MM.1S (cell line): Measurements from ENCODE around the gene ATF7.

ENCODE experiments used
- DNase-seq: peaks from one replicate; pipeline ENCODE4 v3.0.0-alpha.2; 2015
- H2AFZ ChIP-seq: fragments of 300-600 bp; sonication (generic); 2 replicates; pipeline ENCODE4 v1.6.0; 2016; ENCODE audit warnings: antibody characterized with exemption, low read length
- H3F3A ChIP-seq: fragments of 300-600 bp; sonication (generic); 2 replicates; pipeline ENCODE4 v1.6.1; 2016; ENCODE audit warnings: mild to moderate bottlenecking, antibody characterized with exemption, low read length, moderate library complexity, mixed read lengths; ENCODE audit not compliant: insufficient read depth
- H3K27ac ChIP-seq: fragments of 300-600 bp; sonication (generic); 2 replicates; pipeline ENCODE4 v1.5.1; 2016; ENCODE audit warnings: mild to moderate bottlenecking, low read length
- H3K27me3 ChIP-seq: fragments of 300-600 bp; sonication (generic); replicated peaks from 2 replicates; pipeline ENCODE4 v1.6.0; 2016; ENCODE audit warnings: low read length; ENCODE audit not compliant: insufficient read depth
- H3K36me3 ChIP-seq: fragments of 300-600 bp; sonication (generic); replicated peaks from 2 replicates; pipeline ENCODE4 v1.6.1; 2016; ENCODE audit warnings: mild to moderate bottlenecking, low read length, mixed read lengths; ENCODE audit not compliant: insufficient read depth
- H3K4me1 ChIP-seq: fragments of 300-600 bp; sonication (generic); 2 replicates; pipeline ENCODE4 v1.6.1; 2016; ENCODE audit warnings: low read length, mixed read lengths
- H3K4me2 ChIP-seq: fragments of 300-600 bp; sonication (generic); 2 replicates; pipeline ENCODE4 v1.6.0; 2016; ENCODE audit warnings: low read depth, low read length
- H3K4me3 ChIP-seq: fragments of 300-600 bp; sonication (generic); 2 replicates; pipeline ENCODE4 v1.5.1; 2016; ENCODE audit warnings: low read length, mixed read lengths
- H3K79me2 ChIP-seq: fragments of 300-600 bp; sonication (generic); 2 replicates; pipeline ENCODE4 v1.6.1; 2016; ENCODE audit warnings: mixed run types, low read length, mixed read lengths
- H3K9ac ChIP-seq: fragments of 300-600 bp; sonication (generic); 2 replicates; pipeline ENCODE4 v1.6.1; 2016; ENCODE audit warnings: low read length, mixed read lengths
- H3K9me2 ChIP-seq: fragments of 300-600 bp; sonication (generic); replicated peaks from 2 replicates; pipeline ENCODE4 v1.6.1; 2016; ENCODE audit warnings: mild to moderate bottlenecking, low read length, mixed read lengths; ENCODE audit not compliant: insufficient read depth
- H3K9me3 ChIP-seq: fragments of 300-600 bp; sonication (generic); replicated peaks from 2 replicates; pipeline ENCODE4 v1.6.1; 2016; ENCODE audit warnings: mild to moderate bottlenecking, low read length, mixed read lengths; ENCODE audit not compliant: insufficient read depth
- H4K20me1 ChIP-seq: fragments of 300-600 bp; sonication (generic); 2 replicates; pipeline ENCODE4 v1.6.1; 2016; ENCODE audit warnings: mild to moderate bottlenecking, low read length, moderate library complexity, mixed read lengths; ENCODE audit not compliant: insufficient read depth
- EZH2 ChIP-seq: fragments of 300-600 bp; sonication (generic); optimal IDR thresholded peaks from 2 replicates; pipeline ENCODE3; 2017; ENCODE audit warnings: low read depth, mild to moderate bottlenecking, antibody characterized with exemption, low read length, mixed read lengths
- EZH2phosphoT487 ChIP-seq: fragments of 300-600 bp; sonication (generic); IDR thresholded peaks from 2 replicates; pipeline ENCODE4 v1.6.1; 2018; ENCODE audit warnings: antibody characterized with exemption, low read length
- TF ChIP-seq, protein P1 (sequence below): fragments of 300-600 bp; sonication (generic); IDR thresholded peaks from 2 replicates; pipeline ENCODE4 v1.5.1; 2016; ENCODE audit warnings: antibody characterized with exemption, low read length, mixed read lengths

ATF7 gene

DNA sequence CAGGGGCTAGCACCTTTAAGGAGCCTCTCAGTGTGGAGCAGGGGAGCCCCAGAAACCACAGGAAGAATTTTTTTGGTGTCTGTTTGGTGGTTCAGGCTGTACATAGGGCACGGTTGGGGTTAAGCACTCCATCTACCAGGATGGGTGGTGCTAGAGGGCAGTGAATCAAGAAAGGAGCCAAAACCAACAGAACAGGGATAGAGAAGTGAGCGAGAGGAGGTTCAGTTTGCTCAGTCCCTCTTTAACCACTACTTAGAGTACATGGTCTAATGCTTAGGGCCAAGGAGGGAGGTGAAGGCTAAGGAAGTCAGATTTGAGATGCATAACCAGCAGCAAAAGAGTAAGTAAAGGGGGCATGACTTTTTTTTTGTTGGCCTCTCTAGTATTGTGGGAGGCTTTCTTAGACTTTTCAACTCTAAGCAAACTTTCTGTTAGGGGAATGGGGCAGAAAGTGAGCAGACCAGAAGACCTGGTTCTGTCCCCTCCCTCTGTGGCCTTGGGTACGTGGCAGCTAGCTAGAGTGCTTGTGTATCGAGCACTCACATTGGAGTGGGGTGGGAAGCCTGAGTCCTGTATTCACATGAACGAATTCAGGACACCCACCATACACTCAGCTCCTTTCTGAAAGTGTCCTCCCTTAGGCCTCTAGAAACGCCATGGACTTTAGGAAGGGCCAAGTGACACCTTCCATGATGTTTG, 112.3 kb downstream of the ATF7 start:
- H3K79me2 ChIP-seq: no peaks in the 10 kb centered on the region
- H4K20me1 ChIP-seq: no peaks in the 10 kb centered on the region
- no peak overlapping the region for H3K27ac ChIP-seq
- H3K27me3 ChIP-seq: no peaks in the 10 kb centered on the region
- H3F3A ChIP-seq: no peaks in the 10 kb centered on the region
- no peak overlapping the region for H3K4me2 ChIP-seq
- peaks cover 2% of the 10 kb centered on the region for H3K4me1 ChIP-seq
- H3K9ac ChIP-seq: no peak overlapping the region
- H2AFZ ChIP-seq: no peak overlapping the region
- no peaks in the 10 kb centered on the region for H3K36me3 ChIP-seq
- H3K4me3 ChIP-seq: no peak overlapping the region
- no peak for DNase-seq
- no peak for TF ChIP-seq EZH2
- no peak for TF ChIP-seq EZH2phosphoT487
- TF ChIP-seq, protein P1, sequence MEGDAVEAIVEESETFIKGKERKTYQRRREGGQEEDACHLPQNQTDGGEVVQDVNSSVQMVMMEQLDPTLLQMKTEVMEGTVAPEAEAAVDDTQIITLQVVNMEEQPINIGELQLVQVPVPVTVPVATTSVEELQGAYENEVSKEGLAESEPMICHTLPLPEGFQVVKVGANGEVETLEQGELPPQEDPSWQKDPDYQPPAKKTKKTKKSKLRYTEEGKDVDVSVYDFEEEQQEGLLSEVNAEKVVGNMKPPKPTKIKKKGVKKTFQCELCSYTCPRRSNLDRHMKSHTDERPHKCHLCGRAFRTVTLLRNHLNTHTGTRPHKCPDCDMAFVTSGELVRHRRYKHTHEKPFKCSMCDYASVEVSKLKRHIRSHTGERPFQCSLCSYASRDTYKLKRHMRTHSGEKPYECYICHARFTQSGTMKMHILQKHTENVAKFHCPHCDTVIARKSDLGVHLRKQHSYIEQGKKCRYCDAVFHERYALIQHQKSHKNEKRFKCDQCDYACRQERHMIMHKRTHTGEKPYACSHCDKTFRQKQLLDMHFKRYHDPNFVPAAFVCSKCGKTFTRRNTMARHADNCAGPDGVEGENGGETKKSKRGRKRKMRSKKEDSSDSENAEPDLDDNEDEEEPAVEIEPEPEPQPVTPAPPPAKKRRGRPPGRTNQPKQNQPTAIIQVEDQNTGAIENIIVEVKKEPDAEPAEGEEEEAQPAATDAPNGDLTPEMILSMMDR: no peak
- no peaks in the 10 kb centered on the region for H3K9me3 ChIP-seq
- H3K9me2 ChIP-seq: no peaks in the 10 kb centered on the region

DNA sequence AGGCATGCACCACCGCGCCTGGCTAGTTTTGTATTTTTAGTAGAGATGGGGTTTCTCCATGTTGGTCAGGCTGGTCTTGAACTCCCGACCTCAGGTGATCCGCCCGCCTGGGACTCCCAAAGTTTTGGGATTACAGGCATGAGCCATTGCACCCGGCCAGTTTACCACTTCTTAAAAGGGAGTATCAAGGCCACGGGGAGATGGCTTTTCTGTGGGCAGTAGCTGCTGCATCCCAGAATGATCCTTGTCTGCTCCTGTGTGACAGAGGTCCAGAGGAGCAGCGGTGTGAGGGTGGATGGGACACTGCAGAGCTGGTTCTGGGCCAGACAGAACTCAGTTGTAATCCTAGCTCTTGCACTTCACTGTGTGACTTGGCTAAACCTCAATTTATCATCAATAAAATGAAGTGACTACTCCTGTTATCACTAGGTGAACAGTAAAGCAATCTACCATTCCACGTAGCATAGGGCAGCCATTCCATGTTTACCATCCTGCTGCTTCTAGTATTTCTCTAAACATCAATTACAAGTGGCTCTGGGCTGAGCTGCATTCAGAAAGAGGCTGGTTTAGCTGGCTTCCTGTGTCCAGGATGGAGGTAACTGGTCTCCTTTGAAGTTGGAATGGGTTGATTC, 115.9 kb downstream of the ATF7 start:
- Histone ChIP-seq H3K9me2 (no peaks in the 10 kb centered on the region), H3K9me3 (no peaks in the 10 kb centered on the region), H3K9ac (no peak overlapping the region), H3K36me3 (no peaks in the 10 kb centered on the region), H3K4me3 (no peak overlapping the region), H3K4me2 (no peak overlapping the region), H3K4me1 (peaks cover 7% of the 10 kb centered on the region), H2AFZ (no peak overlapping the region), H3K27me3 (no peaks in the 10 kb centered on the region), H3K79me2 (no peaks in the 10 kb centered on the region), H3F3A (no peaks in the 10 kb centered on the region), H3K27ac (no peak overlapping the region), H4K20me1 (no peaks in the 10 kb centered on the region)
- TF ChIP-seq, protein P1: no peak
- TF ChIP-seq EZH2 (no peak), EZH2phosphoT487 (no peak)
- DNase-seq: no peak

DNA sequence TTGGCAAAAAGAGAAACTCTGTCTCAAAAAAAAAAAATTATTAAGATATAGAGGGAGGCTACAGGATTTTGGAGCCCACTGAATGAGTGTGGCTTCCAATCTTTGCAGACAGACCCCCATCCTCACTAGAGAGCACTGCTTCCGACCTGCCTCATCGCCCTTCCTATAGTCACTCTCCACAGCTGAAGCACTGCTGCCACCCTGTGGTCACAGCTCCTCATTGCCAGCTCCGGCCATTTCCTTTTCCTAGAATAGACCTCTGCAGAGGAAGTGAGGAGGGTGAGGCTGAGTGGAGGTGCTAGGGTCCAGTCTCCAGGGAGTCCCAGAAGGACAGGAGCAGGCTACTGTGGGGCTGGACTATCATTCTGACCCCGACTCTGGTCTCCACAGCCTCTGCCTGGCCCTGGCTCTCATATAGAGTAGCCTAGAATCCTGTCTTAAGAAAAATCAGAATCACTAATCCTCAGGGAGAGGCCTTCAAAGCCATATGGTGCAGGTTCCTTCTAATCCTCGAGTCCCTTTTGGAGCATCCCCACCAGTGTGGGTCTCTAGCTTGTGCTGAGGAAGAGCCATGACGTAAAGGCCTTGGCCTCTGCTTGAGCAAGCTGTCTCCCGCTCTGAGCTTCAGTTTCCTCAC, 117.5 kb downstream of the ATF7 start:
- no peaks in the 10 kb centered on the region for H3K36me3 ChIP-seq
- H3K4me3 ChIP-seq: no peak overlapping the region
- TF ChIP-seq EZH2: no peak
- TF ChIP-seq, protein P1: peak; percentile 93
- no peaks in the 10 kb centered on the region for H4K20me1 ChIP-seq
- H3K9me2 ChIP-seq: no peaks in the 10 kb centered on the region
- H2AFZ ChIP-seq: peak overlapping the region; percentile 44
- no peaks in the 10 kb centered on the region for H3K9me3 ChIP-seq
- peak; percentile 75 for DNase-seq
- H3K4me1 ChIP-seq: peaks cover 7% of the 10 kb centered on the region
- H3K27me3 ChIP-seq: no peaks in the 10 kb centered on the region
- no peaks in the 10 kb centered on the region for H3F3A ChIP-seq
- no peak overlapping the region for H3K9ac ChIP-seq
- peaks cover 5% of the 10 kb centered on the region for H3K79me2 ChIP-seq
- H3K4me2 ChIP-seq: no peak overlapping the region
- no peak overlapping the region for H3K27ac ChIP-seq
